Cardiac muscle cell (in vitro differentiated cells and primary cell): ENCODE results near the gene KRCC1. TPM values are rescaled to one million over a fixed set of nuclear protein-coding genes. Genes with fewer than 3 reads are reported as not detected.
A peak's percentile ranks its signal among the peaks of the same experiment; 100 is the strongest.

Experiments used
- DNase-seq, 2 donors: peaks; one replicate each; pipeline versions ENCODE4 v3.0.0 to v3.0.0-alpha.2; 2010 to 2017; ENCODE audit warnings: low read depth in 1 of 2, low spot score in 1 of 2
- H3K27ac ChIP-seq: fragments of 200-600 bp; sonication (generic); 2 replicates; pipeline ENCODE4 v1.5.1; 2016
- H3K27me3 ChIP-seq: fragments of 200-600 bp; sonication (generic); 2 replicates; pipeline ENCODE4 v1.6.0; 2016; ENCODE audit warnings: control low read depth
- H3K36me3 ChIP-seq: fragments of 200-600 bp; sonication (generic); 2 replicates; pipeline ENCODE4 v1.5.1; 2016; ENCODE audit warnings: control low read depth
- H3K4me1 ChIP-seq: fragments of 200-600 bp; sonication (generic); 2 replicates; pipeline ENCODE4 v1.8.1; 2017; ENCODE audit warnings: low read depth, mild to moderate bottlenecking, mixed run types
- H3K4me3 ChIP-seq: fragments of 200-600 bp; sonication (generic); 2 replicates; pipeline ENCODE4 v1.5.1; 2016; ENCODE audit warnings: mild to moderate bottlenecking
- H3K9me3 ChIP-seq: fragments of 200-600 bp; sonication (generic); 2 replicates; pipeline ENCODE4 v1.5.1; 2017; ENCODE audit warnings: low read depth, mild to moderate bottlenecking, control low read depth
- CTCF ChIP-seq: IDR thresholded peaks from 2 replicates; pipeline ENCODE4 v1.5.1; 2012; ENCODE audit warnings: low read depth, mild to moderate bottlenecking, low read length
- polyA plus RNA-seq: library from polyadenylated mRNA; unstranded; fragments of >200 nt; fragmentation: Nextera tagmentation; extraction: Ambion mirVana; gene quantifications from 2 replicates; pipeline ENCODE4 v1.2.1, GENCODE V29; 2016
- total RNA-seq: library from RNA; depleted of rRNA; stranded (reverse); fragments of >200 nt; gene quantifications from 2 replicates; pipeline ENCODE4 v1.2.3, GENCODE V29; 2016

KRCC1 gene
- total and polyA plus RNA-seq, 2 experiments from 2014 or later = 26.5 to 26.6 TPM

- H3K27ac ChIP-seq = peak overlapping the region; percentile 99
- TF ChIP-seq CTCF = no peak
- no peaks in the 10 kb centered on the region for H3K27me3 ChIP-seq
- H3K4me1 ChIP-seq = peaks cover 21% of the 10 kb centered on the region
- no peak for DNase-seq
- H3K4me3 ChIP-seq = peak overlapping the region; percentile 82
- no peaks in the 10 kb centered on the region for H3K36me3 ChIP-seq
- no peaks in the 10 kb centered on the region for H3K9me3 ChIP-seq
Observed at GRCh38 chr2:88070055-88070454, 14.5 kb upstream of the KRCC1 start.

- TF ChIP-seq CTCF = no peak
- Histone ChIP-seq H3K4me1 (peaks cover 15% of the 10 kb centered on the region), H3K36me3 (no peaks in the 10 kb centered on the region), H3K4me3 (peak overlapping the region; percentile 82), H3K27me3 (no peaks in the 10 kb centered on the region), H3K9me3 (no peaks in the 10 kb centered on the region), H3K27ac (peak overlapping the region; percentile 99)
- no peak for DNase-seq
Observed at GRCh38 chr2:88069117-88069516, 13.5 kb upstream of the KRCC1 start.

GRCh38 chr2:88068044-88068443, 12.5 kb upstream of the KRCC1 start:
- Histone ChIP-seq H3K4me1 (peaks cover 15% of the 10 kb centered on the region), H3K36me3 (no peaks in the 10 kb centered on the region), H3K4me3 (peak overlapping the region; percentile 82), H3K27me3 (no peaks in the 10 kb centered on the region), H3K27ac (peak overlapping the region; percentile 99), H3K9me3 (no peaks in the 10 kb centered on the region)
- TF ChIP-seq CTCF = no peak
- DNase-seq = no peak

GRCh38 chr2:88067598-88067997, 12.0 kb upstream of the KRCC1 start, which contains the start of gene SMYD1:
Gene SMYD1 (plus strand): TSS chr2:88067825. CDS start chr2:88067865, 40 bp downstream.
- no peak for TF ChIP-seq CTCF
- Histone ChIP-seq H3K36me3 (no peaks in the 10 kb centered on the region), H3K27me3 (no peaks in the 10 kb centered on the region), H3K27ac (peak within 1 kb of the TSS; percentile 99), H3K4me1 (peaks cover 15% of the 10 kb centered on the region), H3K4me3 (peak within 1 kb of the TSS; percentile 82), H3K9me3 (no peaks in the 10 kb centered on the region)
- peak in 1 of 2 donors; percentile 87 for DNase-seq

- peak overlapping the region; percentile 99 for H3K27ac ChIP-seq
- DNase-seq = peak in 1 of 2 donors; percentile 82
- no peaks in the 10 kb centered on the region for H3K27me3 ChIP-seq
- no peaks in the 10 kb centered on the region for H3K9me3 ChIP-seq
- H3K4me3 ChIP-seq = peak overlapping the region; percentile 82
- no peak for TF ChIP-seq CTCF
- H3K36me3 ChIP-seq = no peaks in the 10 kb centered on the region
- peaks cover 15% of the 10 kb centered on the region for H3K4me1 ChIP-seq
Observed at GRCh38 chr2:88067189-88067588, 11.6 kb upstream of the KRCC1 start.

GRCh38 chr2:88066543-88066942, 11.0 kb upstream of the KRCC1 start:
- Histone ChIP-seq H3K9me3 (no peaks in the 10 kb centered on the region), H3K4me3 (no peak overlapping the region), H3K27ac (peak overlapping the region; percentile 99), H3K36me3 (no peaks in the 10 kb centered on the region), H3K4me1 (peaks cover 15% of the 10 kb centered on the region), H3K27me3 (no peaks in the 10 kb centered on the region)
- no peak for TF ChIP-seq CTCF
- peak in 1 of 2 donors; percentile 63 for DNase-seq
